H7 (cell line): ENCODE measurements around the gene RAE1. TPM values are rescaled to one million over a fixed set of nuclear protein-coding genes. Genes with fewer than 3 reads are reported as not detected.

Source experiments
- DNase-seq: peaks from one replicate; pipeline ENCODE4 v3.0.0; 2012
- H3K27me3 ChIP-seq: 2 replicates; pipeline ENCODE4 v1.6.0; 2011; ENCODE audit warnings: mild to moderate bottlenecking, low read length; ENCODE audit not compliant: control insufficient read depth, insufficient read depth
- H3K36me3 ChIP-seq: replicated peaks from 2 replicates; pipeline ENCODE4 v1.5.1; 2011; ENCODE audit warnings: low read length; ENCODE audit not compliant: control insufficient read depth, insufficient read depth
- H3K4me3 ChIP-seq: 2 replicates; pipeline ENCODE4 v1.5.1; 2011; ENCODE audit warnings: low read depth, mild to moderate bottlenecking, control low read depth, low read length, moderate library complexity; ENCODE audit not compliant: insufficient read depth
- total RNA-seq: library from RNA; depleted of rRNA; stranded (reverse); fragments of >200 nt; shearing (Covaris generic); gene quantifications from 2 replicates; pipeline ENCODE4 v1.2.3, GENCODE V29; 2014; rRNA removed

RAE1 gene, protein sequence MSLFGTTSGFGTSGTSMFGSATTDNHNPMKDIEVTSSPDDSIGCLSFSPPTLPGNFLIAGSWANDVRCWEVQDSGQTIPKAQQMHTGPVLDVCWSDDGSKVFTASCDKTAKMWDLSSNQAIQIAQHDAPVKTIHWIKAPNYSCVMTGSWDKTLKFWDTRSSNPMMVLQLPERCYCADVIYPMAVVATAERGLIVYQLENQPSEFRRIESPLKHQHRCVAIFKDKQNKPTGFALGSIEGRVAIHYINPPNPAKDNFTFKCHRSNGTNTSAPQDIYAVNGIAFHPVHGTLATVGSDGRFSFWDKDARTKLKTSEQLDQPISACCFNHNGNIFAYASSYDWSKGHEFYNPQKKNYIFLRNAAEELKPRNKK
- 48.2 and 53.2 TPM in 2 replicates for total RNA-seq

DNA sequence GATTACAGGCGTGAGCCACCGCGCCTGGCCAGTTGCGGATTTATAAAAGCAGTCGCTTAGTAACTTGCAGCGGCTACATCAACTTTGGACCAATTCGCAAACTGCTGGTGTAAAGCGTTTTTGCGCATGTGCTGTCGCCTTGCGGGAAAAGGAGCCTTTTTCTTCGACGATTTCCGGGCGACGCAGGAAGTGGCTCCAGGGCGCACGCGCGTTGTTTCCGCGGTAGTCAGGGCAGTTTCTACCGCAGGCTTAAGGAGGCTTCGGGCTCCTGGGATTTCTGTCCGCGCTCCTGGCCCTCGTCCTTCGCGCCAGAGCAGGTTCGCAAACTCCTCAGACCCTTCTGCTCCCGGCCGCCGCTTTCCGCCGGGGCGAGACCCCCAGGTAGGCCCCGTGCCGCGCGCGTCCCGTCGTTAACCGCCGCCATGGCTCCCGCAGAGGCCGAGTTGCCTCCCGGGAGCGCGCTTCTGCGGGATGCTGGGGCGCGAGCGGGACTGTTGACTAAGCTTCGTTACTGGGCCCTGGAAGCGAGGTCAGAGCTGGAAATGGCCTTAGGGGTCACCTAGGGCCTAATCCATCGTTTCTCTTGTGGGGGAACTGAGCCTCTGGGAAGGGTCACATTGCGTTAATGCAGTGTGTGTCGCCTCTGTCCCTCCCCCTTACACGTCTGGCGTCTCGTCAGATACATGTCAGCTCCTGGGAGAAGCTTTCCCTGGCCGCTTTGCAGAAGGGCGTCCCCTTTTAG lies at the start of gene RAE1:
TSS of gene RAE1 (plus strand) at position 214 of the 742 bp plus-strand sequence. CDS start 2,784 bp downstream, outside the sequence.
- peak; percentile 87 for DNase-seq
- H3K27me3 ChIP-seq, result no peaks in the 10 kb centered on the region
- H3K4me3 ChIP-seq, result peak within 1 kb of the TSS; percentile 96
- H3K36me3 ChIP-seq, result peaks cover 13% of the 10 kb centered on the region

DNA sequence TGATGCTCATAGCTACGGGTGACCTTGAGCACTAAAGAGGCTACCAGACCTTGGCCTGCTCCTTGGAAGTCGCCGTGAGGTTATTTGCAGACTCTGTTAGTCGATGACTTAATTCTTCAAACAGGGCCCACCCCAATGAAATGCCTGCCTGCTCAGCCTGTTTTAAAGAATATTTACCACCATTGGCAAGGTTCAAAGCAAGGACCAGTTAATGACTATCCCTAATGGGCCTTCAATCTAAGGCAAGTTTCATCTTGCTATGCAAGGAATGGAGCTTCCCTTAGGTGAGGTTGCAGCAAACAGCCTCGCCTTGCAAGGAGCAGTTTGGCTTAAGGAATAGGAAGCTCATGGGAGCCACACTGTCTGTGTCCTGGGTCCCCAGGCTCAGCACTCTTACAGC lies 44.3 kb upstream of the RAE1 start:
- no peaks in the 10 kb centered on the region for H3K36me3 ChIP-seq
- no peaks in the 10 kb centered on the region for H3K27me3 ChIP-seq
- no peak overlapping the region for H3K4me3 ChIP-seq
- DNase-seq, result no peak

GRCh38 chr20:57308451-57309271 lies 42.4 kb upstream of the RAE1 start:
- no peaks in the 10 kb centered on the region for H3K36me3 ChIP-seq
- no peaks in the 10 kb centered on the region for H3K27me3 ChIP-seq
- no peak for DNase-seq
- H3K4me3 ChIP-seq, result no peak overlapping the region

DNA sequence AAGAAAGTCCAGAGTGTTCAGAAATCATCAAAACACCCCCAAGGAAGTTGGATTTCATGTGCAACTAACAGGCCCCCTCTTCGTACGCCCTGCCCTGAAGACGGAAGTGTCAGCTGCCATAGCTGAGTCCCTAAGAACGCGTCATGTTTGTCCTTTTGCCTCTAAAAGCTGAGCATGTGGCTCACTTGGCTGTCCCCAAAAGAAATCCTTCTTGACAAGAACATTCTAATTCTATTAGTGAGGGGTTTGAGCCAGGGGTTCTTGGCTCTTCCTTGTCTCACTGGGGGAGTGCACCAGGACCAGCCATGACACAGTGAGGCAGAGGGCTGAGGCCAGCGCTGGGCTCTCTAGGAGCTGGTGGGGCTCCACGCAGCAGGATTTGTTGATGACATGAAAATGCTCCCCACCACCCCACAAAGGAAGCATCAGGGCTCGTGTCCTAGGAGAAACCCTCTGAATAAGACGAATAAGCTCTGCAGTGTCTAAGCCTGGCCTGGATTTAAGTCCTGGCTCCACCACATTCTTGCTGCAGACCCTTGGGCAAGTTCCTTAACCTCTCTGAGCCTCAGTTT lies 41.4 kb upstream of the RAE1 start:
- no peaks in the 10 kb centered on the region for H3K36me3 ChIP-seq
- no peaks in the 10 kb centered on the region for H3K27me3 ChIP-seq
- no peak overlapping the region for H3K4me3 ChIP-seq
- DNase-seq, result no peak

GRCh38 chr20:57310821-57311514 lies 40.1 kb upstream of the RAE1 start:
- Histone ChIP-seq H3K4me3 (no peak overlapping the region), H3K27me3 (no peaks in the 10 kb centered on the region), H3K36me3 (no peaks in the 10 kb centered on the region)
- no peak for DNase-seq

- H3K27me3 ChIP-seq, result no peaks in the 10 kb centered on the region
- no peaks in the 10 kb centered on the region for H3K36me3 ChIP-seq
- H3K4me3 ChIP-seq, result no peak overlapping the region
- no peak for DNase-seq
Observed at GRCh38 chr20:57312138-57312537, 38.9 kb upstream of the RAE1 start.

DNA sequence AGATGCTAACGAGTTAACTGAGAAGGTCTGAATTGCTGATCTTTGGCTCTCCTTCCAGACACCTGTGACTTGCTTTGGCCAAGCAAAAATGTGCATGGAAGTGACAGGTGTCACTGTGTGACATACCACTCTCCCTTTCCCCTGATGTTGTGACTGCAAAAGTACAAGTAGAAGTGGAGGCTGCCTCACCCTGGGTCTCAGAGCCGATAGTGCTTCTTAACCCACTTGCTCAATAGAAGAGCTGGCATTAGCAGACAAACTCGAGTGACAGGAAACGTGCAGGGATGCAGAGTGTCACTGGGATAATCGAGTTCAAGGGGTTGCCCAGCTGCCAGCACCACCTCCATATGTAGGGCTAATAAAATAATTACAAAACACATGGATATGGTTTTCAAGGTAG lies 37.8 kb upstream of the RAE1 start:
- H3K36me3 ChIP-seq, result no peaks in the 10 kb centered on the region
- no peak overlapping the region for H3K4me3 ChIP-seq
- no peak for DNase-seq
- H3K27me3 ChIP-seq, result no peaks in the 10 kb centered on the region

DNA sequence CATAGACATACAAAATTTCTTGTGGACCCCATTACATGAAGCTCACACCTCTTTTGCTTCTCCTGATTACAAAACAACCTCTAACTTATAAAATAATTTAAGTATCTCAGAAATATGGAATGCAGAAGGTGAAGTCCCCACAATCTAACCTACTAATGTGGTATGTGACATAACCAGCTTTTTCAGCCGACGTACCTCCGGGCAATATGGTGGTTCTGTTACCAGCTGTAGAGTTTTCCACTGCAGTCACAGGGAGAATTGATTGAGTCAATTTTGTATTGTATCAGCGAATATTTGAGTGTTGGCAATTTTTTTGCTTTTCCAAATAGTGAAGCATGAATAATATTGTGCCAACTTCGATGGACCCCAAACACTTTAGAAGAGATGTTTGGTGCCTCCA lies 37.1 kb upstream of the RAE1 start:
- no peaks in the 10 kb centered on the region for H3K27me3 ChIP-seq

DNA sequence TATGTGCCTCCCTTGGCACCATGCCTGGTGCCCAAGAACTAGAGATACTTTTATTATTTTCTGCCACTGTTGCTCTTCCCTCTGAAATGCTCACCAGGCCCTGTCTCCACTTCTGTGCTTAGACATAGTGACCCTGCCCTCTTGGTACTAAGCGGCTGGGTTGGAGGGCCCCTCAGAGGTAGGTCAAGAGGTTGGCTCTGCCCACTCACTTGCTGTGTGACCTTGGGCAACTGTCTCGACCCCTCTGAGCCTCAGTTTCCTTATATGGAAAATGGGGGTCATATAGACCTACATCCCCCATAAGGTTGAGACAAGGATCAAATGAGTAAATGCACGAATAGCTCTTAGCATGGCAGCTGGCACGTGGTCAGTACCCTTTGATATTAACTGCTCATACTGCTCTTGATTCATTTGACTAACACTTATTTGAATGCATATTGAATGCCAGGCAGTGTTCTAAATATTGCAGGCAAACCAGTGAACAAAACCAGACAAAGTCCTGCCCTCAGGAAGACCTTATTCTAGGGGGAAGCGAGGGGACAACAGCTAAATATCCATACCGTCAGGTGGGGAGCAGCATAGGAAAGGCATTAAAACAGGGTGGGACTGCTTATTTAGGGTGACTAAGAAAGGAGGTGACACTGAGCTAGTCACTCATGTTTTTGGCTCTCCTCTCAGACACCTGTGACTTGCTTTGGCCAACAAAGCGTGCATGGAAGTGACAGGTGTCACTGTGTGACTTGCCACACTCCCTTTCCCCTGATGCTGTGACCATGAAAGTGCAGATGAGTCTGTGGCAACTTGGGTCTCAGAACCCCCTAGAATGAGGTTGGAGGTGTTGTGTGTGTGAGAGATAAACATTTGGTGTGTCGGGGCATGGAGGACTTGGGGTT lies 35.7 kb upstream of the RAE1 start:
- Histone ChIP-seq H3K4me3 (no peak overlapping the region), H3K27me3 (no peaks in the 10 kb centered on the region), H3K36me3 (no peaks in the 10 kb centered on the region)
- DNase-seq, result no peak

More for the DNA sequence above, 37.1 kb upstream of the RAE1 start:
- H3K4me3 ChIP-seq, result no peak overlapping the region
- H3K36me3 ChIP-seq, result no peaks in the 10 kb centered on the region
- DNase-seq, result no peak

- Histone ChIP-seq H3K4me3 (no peak overlapping the region), H3K36me3 (no peaks in the 10 kb centered on the region), H3K27me3 (no peaks in the 10 kb centered on the region)
- DNase-seq, result no peak
Observed at GRCh38 chr20:57315976-57316480, 35.0 kb upstream of the RAE1 start.

DNA sequence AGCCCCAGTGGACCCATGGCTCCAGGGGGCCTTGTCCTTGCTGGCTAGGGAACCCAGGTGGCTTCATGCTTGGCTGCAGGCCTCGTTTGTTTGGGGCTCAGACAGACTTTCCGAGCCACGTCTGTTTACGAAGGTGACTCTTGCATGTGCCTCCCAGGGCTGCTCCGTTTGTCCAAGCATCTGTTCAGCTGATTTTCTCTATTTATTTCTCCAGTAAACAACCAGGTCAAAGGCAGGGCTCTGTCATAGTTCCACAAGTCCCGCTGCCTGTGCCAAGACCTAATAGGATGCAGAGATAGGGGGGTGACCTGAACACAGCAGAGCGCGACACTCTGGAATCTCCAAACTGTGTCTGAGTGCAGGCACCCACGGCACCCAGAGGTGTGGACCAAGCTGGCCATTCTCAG lies 34.3 kb upstream of the RAE1 start:
- H3K36me3 ChIP-seq, result no peaks in the 10 kb centered on the region
- H3K4me3 ChIP-seq, result no peak overlapping the region
- DNase-seq, result no peak
- H3K27me3 ChIP-seq, result no peaks in the 10 kb centered on the region

DNA sequence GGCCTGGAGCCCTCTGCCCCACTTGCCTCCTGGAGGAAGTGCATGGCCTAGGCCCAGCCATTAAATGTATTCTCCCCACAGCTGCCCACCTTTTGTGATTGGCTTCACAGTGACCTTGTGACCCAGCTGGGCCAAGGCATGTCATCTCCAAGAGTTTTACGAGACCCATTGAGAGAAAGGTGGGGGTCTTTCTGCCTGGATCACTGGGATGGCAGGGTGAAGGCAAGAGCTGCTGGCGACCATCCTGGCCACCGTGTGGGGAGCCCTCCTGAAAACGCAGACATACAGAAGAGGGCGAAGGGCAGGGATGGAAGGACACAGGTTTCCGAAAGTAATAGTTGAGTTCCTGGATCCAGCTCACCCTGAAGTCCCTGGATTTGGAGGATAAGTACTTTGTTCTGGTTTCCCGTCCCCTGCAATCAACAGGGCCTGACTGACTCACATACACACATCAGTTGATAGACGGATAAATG lies 33.7 kb upstream of the RAE1 start:
- H3K4me3 ChIP-seq, result no peak overlapping the region

More for the DNA sequence above, 33.7 kb upstream of the RAE1 start:
- H3K27me3 ChIP-seq, result no peaks in the 10 kb centered on the region
- DNase-seq, result no peak
- no peaks in the 10 kb centered on the region for H3K36me3 ChIP-seq
